NOMO-1 treated with dmso at 0.1 percent for 144 hours (cell line): ENCODE measurements around the gene LPP.
A peak's percentile ranks its signal among the peaks of the same experiment; 100 is the strongest.
"Not testable (repeated sequence)": the region's sequence is repeated elsewhere in the genome, so short reads cannot be mapped to it uniquely, and the experiment has no call there.

Experiments
- DNase-seq: peaks from one replicate; lab custom pipeline; 2025; ENCODE audit not compliant: unreplicated experiment; lab: John Stamatoyannopoulos, UW

LPP gene

DNA sequence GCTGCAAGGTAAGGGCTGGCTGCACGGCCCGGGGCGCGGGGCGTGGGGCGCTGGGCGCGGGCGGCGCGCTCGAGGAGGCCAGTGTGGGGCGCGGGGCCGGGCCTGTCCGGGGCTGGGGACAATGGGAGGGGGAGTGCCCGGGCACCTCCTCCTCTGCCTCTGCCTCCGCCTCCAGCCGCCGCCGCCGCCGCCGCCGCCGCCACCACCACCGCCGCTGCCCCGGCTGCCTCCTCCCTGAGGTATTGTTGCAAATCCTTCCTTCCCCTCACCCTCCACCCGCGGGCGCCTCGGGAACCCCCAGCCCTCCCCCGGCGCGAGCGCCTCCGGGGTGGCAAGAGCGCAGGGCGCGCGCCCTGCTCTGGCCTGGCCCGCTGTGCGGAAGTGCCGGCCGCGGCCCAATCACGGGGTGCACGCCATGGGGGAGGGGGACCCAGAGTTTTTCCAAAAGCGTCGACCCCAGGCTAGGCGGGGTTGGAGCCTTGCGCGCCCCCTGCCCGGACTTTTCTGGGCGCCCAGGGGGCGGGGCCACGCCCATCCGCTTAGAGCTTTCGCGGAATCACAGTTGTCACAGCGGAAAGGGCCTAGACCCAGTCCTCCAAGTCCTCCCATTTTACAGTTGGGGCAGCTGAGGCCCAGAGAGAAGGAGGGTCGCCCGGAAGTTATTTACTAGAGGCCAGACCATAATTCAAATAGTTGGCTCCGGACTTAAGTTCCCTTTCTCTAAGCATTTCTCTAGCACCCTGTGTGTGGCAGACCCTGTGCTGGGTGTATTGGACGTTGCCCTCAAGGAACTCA is at the start of gene LPP:
LPP (plus strand) TSS at position 144 of the 795 bp plus-strand sequence. CDS start 251,964 bp downstream, outside the sequence.
- DNase-seq, result peak; percentile 47

DNA sequence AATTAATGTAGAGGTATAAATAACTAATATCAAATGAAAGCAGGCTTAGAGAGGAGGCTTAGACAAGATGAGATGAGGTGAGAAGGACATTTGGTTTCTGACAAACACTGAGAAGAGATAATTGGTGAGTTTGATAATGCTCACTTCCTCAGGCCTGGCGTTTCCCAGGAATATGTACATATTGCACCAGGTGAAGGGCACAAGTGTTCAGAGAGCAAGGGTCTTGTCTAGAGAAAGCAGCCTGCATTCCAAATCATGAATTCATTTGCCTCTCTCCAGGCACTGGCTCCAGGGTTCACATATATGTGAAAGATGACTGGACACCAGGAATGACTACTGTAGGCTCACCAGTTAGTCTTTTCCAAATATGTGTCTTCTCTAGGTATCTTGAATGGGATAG is 48.0 kb upstream of the LPP start:
- DNase-seq, result no peak

- no peak for DNase-seq
Observed at GRCh38 chr3:188106454-188106853, 47.5 kb upstream of the LPP start.

GRCh38 chr3:188106887-188107830 is 46.8 kb upstream of the LPP start:
- no peak for DNase-seq

DNA sequence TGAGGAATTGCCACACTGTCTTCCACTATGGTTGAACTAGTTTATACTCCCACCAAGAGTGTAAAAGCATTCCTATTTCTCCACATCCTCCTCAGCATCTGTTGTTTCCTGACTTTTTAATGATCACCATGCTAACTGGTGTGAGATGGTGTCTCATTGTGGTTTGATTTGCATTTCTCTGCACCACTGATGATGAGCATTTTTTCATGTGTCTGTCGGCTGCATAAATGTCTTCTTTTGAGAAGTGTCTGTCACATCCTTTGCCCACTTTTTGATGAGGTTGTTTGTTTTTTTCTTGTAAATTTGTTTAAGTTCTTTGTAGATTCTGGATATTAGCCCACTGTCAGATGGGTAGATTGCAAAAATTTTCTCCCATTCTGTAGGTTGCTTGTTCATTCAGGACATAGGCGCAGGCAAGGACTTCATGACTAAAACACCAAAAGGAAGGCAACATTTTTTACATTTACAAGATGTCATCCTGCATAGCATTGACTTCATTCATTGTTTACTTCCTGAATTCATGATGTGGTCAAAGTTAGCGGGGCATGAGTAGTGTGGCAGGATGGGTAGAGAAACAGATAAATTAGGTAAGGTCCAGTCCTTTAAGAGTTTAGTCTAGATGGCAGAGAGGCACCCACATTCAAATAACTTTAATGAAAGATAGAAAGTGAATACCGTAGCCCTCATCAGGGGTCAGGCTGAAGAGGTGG is 45.1 kb upstream of the LPP start:
- no peak for DNase-seq

DNA sequence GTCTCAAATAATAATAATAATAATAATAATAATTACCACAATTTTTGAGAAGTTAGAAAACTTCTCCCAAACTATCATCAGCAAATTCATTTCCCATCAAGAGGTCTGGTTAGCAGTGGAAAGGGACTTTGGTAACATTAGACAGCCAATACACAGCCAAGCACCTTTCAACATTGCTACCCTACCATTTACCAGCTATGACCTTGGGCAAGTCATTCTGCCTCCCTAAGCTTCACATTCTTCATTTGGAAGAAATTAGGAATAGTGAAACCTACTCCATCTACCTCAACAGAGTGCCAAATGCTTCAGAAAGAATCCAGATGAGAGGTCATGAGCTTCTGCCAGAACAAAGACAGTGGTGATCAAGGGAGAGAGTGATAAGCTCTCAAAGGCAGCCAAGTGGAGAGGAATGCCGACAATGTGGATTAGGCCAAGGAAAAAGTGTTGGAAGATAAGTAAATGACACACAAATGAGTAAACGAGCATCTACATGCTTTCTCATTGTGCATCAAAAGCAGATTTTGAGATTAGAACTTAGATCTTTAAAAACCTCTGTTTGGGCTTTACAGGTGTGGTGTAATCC is 42.9 kb upstream of the LPP start:
- no peak for DNase-seq

DNA sequence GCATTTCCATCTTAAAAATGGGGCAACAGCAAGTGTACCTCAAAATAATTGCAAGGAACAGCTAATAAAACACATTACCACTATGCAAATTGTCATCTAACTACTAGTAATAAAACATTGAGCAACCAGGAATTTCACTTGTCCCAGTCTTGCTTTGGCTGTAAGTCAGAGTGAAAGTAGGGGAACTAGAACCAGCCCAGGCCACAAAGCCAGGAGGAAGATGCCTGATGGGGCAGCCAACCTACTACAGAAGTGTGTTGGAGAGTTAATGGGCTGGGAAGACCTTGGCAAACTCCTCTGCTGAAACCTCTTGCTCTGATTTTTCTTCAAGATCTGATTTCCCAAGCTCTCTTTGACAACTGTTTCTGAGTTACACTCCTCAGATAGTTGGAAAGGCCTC is 40.2 kb upstream of the LPP start:
- DNase-seq, result no peak

DNA sequence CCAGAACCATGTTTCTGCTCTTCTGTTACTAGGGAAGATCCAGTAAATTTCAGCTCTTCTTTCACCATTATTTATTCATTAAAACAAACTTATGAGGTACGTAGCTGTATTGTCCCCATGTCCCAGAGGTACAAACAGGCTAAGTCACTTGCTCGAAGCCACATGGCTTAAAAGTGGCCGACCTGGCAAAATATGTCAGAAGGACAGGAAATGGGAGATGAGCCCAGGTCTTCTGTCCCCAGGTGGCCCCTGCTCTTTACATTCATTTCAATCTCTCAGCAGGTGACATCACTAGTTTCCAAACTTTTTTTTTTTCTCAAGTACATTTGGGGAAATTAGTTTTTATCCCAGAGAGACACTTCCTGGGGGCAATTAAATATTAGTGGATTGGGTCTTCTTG is 34.1 kb upstream of the LPP start:
- DNase-seq, result no peak

DNA sequence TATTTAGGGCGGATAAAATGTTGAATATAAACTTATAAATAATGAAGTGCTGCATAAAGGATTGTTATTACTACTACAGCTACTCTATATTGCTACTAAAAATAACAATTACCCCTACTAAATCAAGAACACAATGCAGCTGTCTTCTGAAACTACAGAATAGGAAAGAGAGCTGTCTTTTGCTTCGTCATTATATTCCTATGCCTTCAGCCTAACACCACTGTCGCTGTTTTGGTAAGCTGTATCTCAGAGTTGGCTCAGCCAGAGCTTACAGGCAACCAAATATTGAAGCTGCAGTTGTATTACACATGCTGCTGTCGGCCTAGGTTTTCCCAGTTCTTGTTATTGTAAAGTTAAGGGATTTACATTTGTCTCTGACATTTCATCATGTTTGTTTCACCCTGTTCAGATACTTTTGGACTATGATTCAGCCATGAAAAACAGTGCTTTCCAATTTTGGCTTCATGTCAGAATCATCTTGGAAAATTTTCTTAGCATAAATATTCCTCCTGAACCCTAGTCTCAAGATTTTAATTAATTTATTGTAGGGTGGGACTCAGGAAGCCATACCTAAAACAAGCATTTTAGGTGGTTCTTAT is 31.3 kb upstream of the LPP start:
- no peak for DNase-seq

DNA sequence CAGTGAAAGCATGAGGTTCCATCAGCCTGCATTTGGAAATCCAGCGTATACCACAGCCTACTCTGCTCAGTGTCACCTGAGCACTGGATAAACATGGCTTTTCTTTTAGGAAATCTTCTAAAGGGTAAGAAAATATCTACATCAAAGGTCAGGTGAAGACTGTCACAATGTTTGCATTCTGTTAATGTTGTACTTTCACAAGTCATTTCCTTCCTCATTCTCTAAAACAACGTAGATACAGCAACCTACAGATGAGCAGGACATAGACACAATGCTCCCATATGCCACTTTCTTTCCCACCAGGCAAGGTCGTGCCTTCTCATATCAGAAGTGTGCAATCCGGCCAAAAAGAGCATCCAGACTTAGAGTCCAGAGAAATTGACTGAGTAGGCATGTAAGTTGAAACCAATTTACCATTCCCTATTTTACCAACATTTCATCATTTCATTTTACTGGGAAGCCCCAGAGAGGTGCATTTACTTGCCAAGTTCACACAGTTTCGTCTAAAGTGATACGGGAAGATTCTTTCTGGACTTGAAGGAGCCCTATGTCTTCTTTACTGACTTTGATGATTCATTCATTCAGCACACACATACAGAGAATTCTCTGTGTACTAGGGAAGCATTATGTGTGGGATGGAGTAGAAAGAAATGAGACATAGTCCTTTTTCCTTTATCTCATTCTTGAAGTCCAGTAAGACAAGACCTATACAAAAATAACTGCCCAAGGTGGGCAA is 30.6 kb upstream of the LPP start:
- DNase-seq, result peak; percentile 22

GRCh38 chr3:188124184-188124583 is 29.8 kb upstream of the LPP start:
- no peak for DNase-seq

DNA sequence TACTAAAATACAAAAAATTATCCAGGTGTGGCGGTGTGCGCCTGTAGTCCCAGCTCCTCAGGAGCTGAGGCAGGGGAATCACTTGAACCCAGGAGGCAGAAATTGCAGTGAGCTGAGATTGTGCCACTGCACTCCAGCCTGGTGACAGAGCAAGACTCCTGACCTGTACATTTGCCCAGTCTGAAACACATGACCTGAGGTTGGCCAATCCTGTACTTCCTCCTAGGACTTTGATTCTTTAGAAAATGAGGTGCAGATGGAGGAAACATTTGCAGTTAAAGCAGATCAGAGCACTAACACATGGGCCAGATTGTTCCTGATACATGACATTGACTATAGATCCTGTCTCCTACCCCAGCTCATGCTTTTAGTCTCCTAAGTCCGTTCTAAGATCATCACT is 28.9 kb upstream of the LPP start:
- peak; percentile 10 for DNase-seq

DNA sequence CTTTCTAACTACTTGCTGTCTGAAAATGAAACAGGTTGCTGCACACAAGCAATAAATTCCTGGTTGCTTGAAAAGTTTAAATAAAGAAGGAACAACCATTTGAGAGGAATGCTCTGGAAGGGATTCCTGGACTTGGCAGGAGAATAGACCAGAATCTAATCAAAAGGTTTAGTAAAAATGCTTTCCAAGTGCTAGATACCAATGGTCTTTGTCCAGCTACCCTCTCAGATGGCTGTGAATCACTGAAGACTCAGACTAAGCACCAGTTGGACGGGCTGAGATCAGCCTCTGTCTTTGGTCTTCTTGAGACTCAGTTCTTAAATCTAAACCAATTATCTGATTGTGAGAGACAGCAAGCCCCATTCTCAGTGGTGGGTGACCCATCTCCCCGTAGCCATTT is 27.7 kb upstream of the LPP start:
- no peak for DNase-seq

DNA sequence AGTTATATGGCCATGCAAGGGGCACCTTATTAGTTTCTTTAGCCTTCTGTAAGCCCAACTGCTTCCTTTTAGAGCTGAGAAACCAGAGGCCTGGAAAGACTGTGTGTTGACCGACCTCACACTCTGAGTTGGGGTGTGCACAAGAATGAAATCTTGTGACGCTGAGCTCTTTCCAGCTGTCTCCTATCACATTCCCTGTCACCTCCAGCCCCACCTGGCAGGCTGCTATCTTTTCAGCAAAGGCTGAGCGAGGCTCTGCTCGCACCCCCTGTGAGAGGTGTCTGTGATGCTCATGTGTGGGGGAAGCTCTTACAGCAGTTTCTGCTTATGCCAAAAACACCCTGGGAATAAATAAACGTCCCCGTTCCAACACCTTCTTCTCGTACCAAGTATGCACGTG is 27.0 kb upstream of the LPP start:
- DNase-seq, result no peak

DNA sequence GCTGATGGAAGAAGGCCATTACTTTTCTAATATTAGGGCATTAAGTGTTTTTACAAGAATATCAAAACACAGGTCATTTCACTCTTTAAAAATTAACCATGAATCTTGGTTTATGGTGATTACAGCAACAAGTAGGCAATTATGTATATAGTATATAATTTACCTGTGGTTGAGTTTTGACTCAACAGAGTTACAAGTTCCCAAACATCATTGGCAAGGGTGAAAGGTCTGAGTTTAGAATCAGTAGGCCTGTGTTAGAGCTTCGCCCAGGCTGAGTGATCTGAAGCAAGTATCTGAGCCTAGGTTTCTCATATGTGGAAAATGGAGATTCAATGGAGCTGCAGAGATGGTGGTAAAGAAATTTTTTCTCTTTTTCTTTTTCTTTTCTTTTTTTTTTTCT is 25.1 kb upstream of the LPP start:
- DNase-seq, result no peak

DNA sequence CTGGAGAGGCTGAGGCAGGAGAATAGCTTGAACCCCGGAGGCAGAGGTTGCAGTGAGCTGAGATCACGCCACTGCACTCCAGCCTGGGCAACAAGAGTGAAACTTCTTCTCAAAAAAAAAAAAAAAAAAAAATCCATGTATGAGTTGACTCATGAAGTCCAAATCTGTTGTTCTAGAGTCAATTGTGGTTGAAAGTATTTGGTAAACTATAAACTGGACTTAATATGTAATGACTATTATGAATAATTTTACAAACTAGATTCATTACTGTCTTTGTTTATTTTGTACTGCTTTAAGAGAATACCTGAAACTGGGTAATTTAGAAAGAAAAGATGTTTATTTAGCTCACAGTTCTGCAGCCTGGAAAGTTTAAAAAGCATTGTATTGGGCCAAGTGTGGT is 22.9 kb upstream of the LPP start:
- DNase-seq, result not testable (repeated sequence)

- no peak for DNase-seq
Observed at GRCh38 chr3:188133219-188133618, 20.7 kb upstream of the LPP start.

GRCh38 chr3:188133646-188134045 is 20.3 kb upstream of the LPP start:
- DNase-seq, result no peak

- DNase-seq, result no peak
Observed at GRCh38 chr3:188134079-188134478, 19.9 kb upstream of the LPP start.

GRCh38 chr3:188134856-188135255 is 19.1 kb upstream of the LPP start:
- DNase-seq, result no peak
